Thyroid gland (tissue), 4 donors: Measurements from ENCODE around the gene ZNF423.

ENCODE experiments used
- POLR2A ChIP-seq, 2 donors: fragments of 450-650 bp; IDR thresholded peaks; one replicate each; pipeline ENCODE4 v1.6.1; 2017; ENCODE audit warnings: antibody characterized with exemption in 2 of 2, mild to moderate bottlenecking in 2 of 2, moderate library complexity in 1 of 2
- TF ChIP-seq, protein P1 (sequence below), 6 experiments: fragments of 200-600 bp in 3 of 6; fragments of 450-650 bp in 3 of 6; sonication (generic) in 3 of 6; IDR thresholded peaks; one replicate each; pipeline ENCODE4 v1.5.1; 2016 to 2019; ENCODE audit warnings: antibody characterized with exemption in 6 of 6, mild to moderate bottlenecking in 2 of 6, inconsistent platforms in 1 of 6, moderate library complexity in 1 of 6

DNA sequence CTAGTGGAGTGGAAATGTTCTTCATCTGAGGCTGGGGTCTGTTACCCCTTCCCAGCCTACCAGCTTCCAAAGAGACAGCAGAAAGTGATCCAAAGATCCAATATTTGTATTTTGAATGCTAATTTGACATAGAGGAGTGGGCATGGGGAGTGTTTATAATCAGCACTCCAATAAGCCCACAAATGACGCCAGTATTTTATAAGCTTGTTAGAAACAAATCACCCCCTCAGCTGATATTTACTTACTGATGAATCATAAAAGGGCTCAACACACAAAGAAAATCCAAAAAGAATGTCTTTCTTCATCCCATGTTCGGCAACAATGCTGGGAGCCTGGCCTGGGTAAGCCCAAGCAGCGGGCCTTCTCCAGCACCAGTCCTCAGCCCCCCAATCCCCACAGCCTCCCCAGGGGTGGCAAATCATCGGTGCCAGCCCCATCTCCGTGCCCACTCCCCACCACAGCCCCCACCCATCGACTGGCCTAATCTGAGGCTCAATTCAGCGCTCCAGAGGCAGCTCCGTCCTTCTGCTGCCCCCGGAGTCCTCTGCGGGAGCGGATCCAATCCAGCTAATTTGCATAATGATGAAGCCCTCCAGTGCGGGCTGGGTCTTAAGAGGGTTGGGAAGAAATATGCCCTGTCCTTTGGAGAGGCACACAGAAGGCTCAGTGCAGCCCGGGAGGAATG lies 312.8 kb downstream of the ZNF423 start:
- no peak for TF ChIP-seq POLR2A (IDR thresholded peaks at IDR 0.05)
- TF ChIP-seq, protein P1, sequence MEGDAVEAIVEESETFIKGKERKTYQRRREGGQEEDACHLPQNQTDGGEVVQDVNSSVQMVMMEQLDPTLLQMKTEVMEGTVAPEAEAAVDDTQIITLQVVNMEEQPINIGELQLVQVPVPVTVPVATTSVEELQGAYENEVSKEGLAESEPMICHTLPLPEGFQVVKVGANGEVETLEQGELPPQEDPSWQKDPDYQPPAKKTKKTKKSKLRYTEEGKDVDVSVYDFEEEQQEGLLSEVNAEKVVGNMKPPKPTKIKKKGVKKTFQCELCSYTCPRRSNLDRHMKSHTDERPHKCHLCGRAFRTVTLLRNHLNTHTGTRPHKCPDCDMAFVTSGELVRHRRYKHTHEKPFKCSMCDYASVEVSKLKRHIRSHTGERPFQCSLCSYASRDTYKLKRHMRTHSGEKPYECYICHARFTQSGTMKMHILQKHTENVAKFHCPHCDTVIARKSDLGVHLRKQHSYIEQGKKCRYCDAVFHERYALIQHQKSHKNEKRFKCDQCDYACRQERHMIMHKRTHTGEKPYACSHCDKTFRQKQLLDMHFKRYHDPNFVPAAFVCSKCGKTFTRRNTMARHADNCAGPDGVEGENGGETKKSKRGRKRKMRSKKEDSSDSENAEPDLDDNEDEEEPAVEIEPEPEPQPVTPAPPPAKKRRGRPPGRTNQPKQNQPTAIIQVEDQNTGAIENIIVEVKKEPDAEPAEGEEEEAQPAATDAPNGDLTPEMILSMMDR (IDR thresholded peaks at IDR 0.05) = no peak
